GM12878 (cell line): ENCODE data around the gene C2CD4D. TPM values are rescaled to one million over a fixed set of nuclear protein-coding genes. Genes with fewer than 3 reads are reported as not detected.

ENCODE experiments used
- CBFB ChIP-seq: IDR thresholded peaks from 2 replicates; pipeline ENCODE4 v1.6.1; 2016; ENCODE audit warnings: antibody characterized with exemption, low read depth
- EGR1 ChIP-seq, 2 experiments: IDR thresholded peaks; 1 replicate in 1 of 2; 2 replicates in 1 of 2; pipeline ENCODE4 v1.6.1; 2011 to 2012; ENCODE audit warnings: low read depth in 2 of 2, low read length in 2 of 2, borderline replicate concordance in 1 of 2, mild to moderate bottlenecking in 1 of 2, moderate library complexity in 1 of 2
- ELK1 ChIP-seq: IDR thresholded peaks from 2 replicates; pipeline ENCODE4 v1.6.1; 2012; ENCODE audit warnings: low read depth, low read length, improper control_type of control experiment
- IRF3 ChIP-seq: fragments of 450-650 bp; IDR thresholded peaks from 2 replicates; pipeline ENCODE4 v1.6.1; 2014; ENCODE audit warnings: mild to moderate bottlenecking
- MXI1 ChIP-seq: fragments of 150-350 bp; IDR thresholded peaks from 2 replicates; pipeline ENCODE4 v1.6.1; 2011; ENCODE audit warnings: low read depth, mild to moderate bottlenecking, inconsistent platforms, low read length, improper control_type of control experiment
- NKRF ChIP-seq: fragments of 450-650 bp; conservative IDR thresholded peaks from 2 replicates; pipeline ENCODE4 v1.6.1; 2017; ENCODE audit warnings: mild to moderate bottlenecking, moderate library complexity
- NR2C1 ChIP-seq: fragments of 450-650 bp; IDR thresholded peaks from 2 replicates; pipeline ENCODE4 v1.6.1; 2017; ENCODE audit warnings: antibody characterized with exemption, mild to moderate bottlenecking, moderate library complexity
- PAX5 ChIP-seq: IDR thresholded peaks from 2 replicates; pipeline ENCODE4 v1.6.1; 2011; ENCODE audit warnings: low read depth, low read length, borderline replicate concordance
- POLR2A ChIP-seq: IDR thresholded peaks from 2 replicates; pipeline ENCODE4 v1.6.1; 2011; ENCODE audit warnings: low read depth, mild to moderate bottlenecking, low read length
- RCOR1 ChIP-seq: conservative IDR thresholded peaks from 2 replicates; pipeline ENCODE4 v1.6.1; 2012; ENCODE audit warnings: low read depth, low read length, improper control_type of control experiment
- SRF ChIP-seq, 2 experiments: IDR thresholded peaks; 2 replicates each; pipeline ENCODE4 v1.6.1; 2011; ENCODE audit warnings: low read depth in 2 of 2, low read length in 2 of 2, mild to moderate bottlenecking in 1 of 2, moderate library complexity in 1 of 2
- STAT1 ChIP-seq: fragments of 450-650 bp; conservative IDR thresholded peaks from 2 replicates; pipeline ENCODE4 v1.6.1; 2014; ENCODE audit warnings: antibody characterized with exemption, mild to moderate bottlenecking
- TARDBP ChIP-seq: IDR thresholded peaks from 2 replicates; pipeline ENCODE4 v1.6.1; 2016; ENCODE audit warnings: borderline replicate concordance
- WRNIP1 ChIP-seq: IDR thresholded peaks from 2 replicates; pipeline ENCODE4 v1.6.1; 2011; ENCODE audit warnings: low read depth, low read length, improper control_type of control experiment, borderline replicate concordance
- ZBTB40 ChIP-seq: fragments of 450-650 bp; IDR thresholded peaks from 2 replicates; pipeline ENCODE4 v1.6.1; 2016; ENCODE audit warnings: mild to moderate bottlenecking, moderate library complexity, borderline replicate concordance
- ZNF592 ChIP-seq: fragments of 450-650 bp; IDR thresholded peaks from 2 replicates; pipeline ENCODE4 v1.6.1; 2017; ENCODE audit warnings: mild to moderate bottlenecking, moderate library complexity
- polyA plus RNA-seq, 11 experiments: library from polyadenylated mRNA; depleted of rRNA in 4 of 11; unstranded in 6 of 11; stranded (reverse) in 5 of 11; fragments of >200 nt; fragmentation: Nextera tagmentation in 4 of 11; fragmentation: Illumina TruSeq in 1 of 11; extraction: Ambion mirVana in 4 of 11; extraction: Trizol in 1 of 11; gene quantifications; 1 replicate in 1 of 11; 2 replicates in 10 of 11; pipeline versions ENCODE4 v1.2.1 to v1.2.3, GENCODE V29; 2011 to 2016; ENCODE audit warnings: inconsistent platforms in 2 of 11, missing spikeins in 2 of 11, low read depth in 1 of 11
- total RNA-seq, 4 experiments: library from RNA; depleted of rRNA in 3 of 4; stranded (reverse); fragments of >200 nt in 3 of 4; fragmentation: Illumina TruSeq in 1 of 4; extraction: Trizol in 1 of 4; gene quantifications; 2 replicates each; pipeline versions ENCODE4 v1.2.1 to v1.2.3, GENCODE V29; 2013 to 2021

The C2CD4D gene
- total and polyA plus RNA-seq, 10 of the 15 experiments (the other 5 are each of a cell fraction or from before 2014, with no cell fraction given): 0.03 to 0.67 (median 0.13) TPM; not detected in 4

GRCh38 chr1:151838222-151839081 lies 1.2 kb downstream of the C2CD4D start (continued):
- no peak for TF ChIP-seq ZNF592
- no peak for TF ChIP-seq STAT1
- peak in 1 of 2 experiments; percentile 81; a peak in 2 of 3 replicates for TF ChIP-seq EGR1 (IDR thresholded peaks at IDR 0.05; ENCODE audit: borderline replicate concordance in 1 of 2, low read depth in 2 of 2, low read length in 2 of 2)
- TF ChIP-seq TARDBP: no peak
- no peak for TF ChIP-seq ELK1
- TF ChIP-seq WRNIP1: no peak
- no peak for TF ChIP-seq NR2C1
- no peak for TF ChIP-seq CBFB
- no peak for TF ChIP-seq POLR2A
- no peak for TF ChIP-seq MXI1
- 0 out of 2 replicates have a peak, but pooled peaks have one; percentile 51 for TF ChIP-seq NKRF
- no peak for TF ChIP-seq PAX5
- TF ChIP-seq SRF (IDR thresholded peaks at IDR 0.05; ENCODE audit: low read depth in 2 of 2, low read length in 2 of 2): no peak
- TF ChIP-seq RCOR1: no peak
- TF ChIP-seq IRF3: no peak
- no peak for TF ChIP-seq ZBTB40
